ENCODE results near the gene HS3ST3A1. TPM values are rescaled to one million over a fixed set of nuclear protein-coding genes. Genes with fewer than 3 reads are reported as not detected.

HS3ST3A1 gene
- total RNA-seq, 1 experiment from 2014 or later, result not detected

- no peaks in the 10 kb centered on the region for H3K4me1 ChIP-seq
- Mint-ChIP-seq H3K4me3 (ENCODE audit: unreplicated experiment) (no peak overlapping the region), H3K27ac (ENCODE audit: unreplicated experiment) (no peak overlapping the region), H3K4me1 (ENCODE audit: low read depth, unreplicated experiment) (no peaks in the 10 kb centered on the region), H3K36me3 (ENCODE audit: insufficient read depth, unreplicated experiment) (no peaks in the 10 kb centered on the region), H3K27me3 (ENCODE audit: insufficient read depth, unreplicated experiment) (no peaks in the 10 kb centered on the region), H3K9me3 (ENCODE audit: unreplicated experiment) (no peaks in the 10 kb centered on the region)
- intact Hi-C loops (cut with micrococcal nuclease; ENCODE audit: unreplicated experiment), result no loop called here
- TF ChIP-seq CTCF (IDR thresholded peaks at IDR 0.05; ENCODE audit: insufficient read depth in 1 of 2, low read depth in 1 of 2, low read length in 1 of 2, severe bottlenecking in 1 of 2, unreplicated experiment in 1 of 2), result no peak
- no peaks in the 10 kb centered on the region for H3K9me3 ChIP-seq
- CTCF ChIA-PET, result no interaction called here
- H3K27me3 ChIP-seq (replicated peaks; ENCODE audit: control insufficient read depth, insufficient read depth, low read length), result no peaks in the 10 kb centered on the region
- POLR2A ChIA-PET, result no interaction called here
- no TSS peak for BruUV-seq (replicated peaks)
- no peak for DNase-seq
- H3K4me3 ChIP-seq (ENCODE audit: low read depth, low read length), result no peak overlapping the region
- H3K36me3 ChIP-seq (ENCODE audit: control insufficient read depth, insufficient read depth, low read length), result no peaks in the 10 kb centered on the region
Measured at GRCh38 chr17:13520899-13521572, 80.7 kb downstream of the HS3ST3A1 start.

- Histone ChIP-seq H3K9me3 (no peaks in the 10 kb centered on the region), H3K4me3 (ENCODE audit: low read depth, low read length) (no peak overlapping the region), H3K4me1 (no peaks in the 10 kb centered on the region), H3K27me3 (replicated peaks; ENCODE audit: control insufficient read depth, insufficient read depth, low read length) (no peaks in the 10 kb centered on the region), H3K36me3 (ENCODE audit: control insufficient read depth, insufficient read depth, low read length) (no peaks in the 10 kb centered on the region)
- H3K9me3 Mint-ChIP-seq (ENCODE audit: unreplicated experiment), result no peaks in the 10 kb centered on the region
- no peaks in the 10 kb centered on the region for H3K36me3 Mint-ChIP-seq (ENCODE audit: insufficient read depth, unreplicated experiment)
- TF ChIP-seq CTCF (IDR thresholded peaks at IDR 0.05; ENCODE audit: insufficient read depth in 1 of 2, low read depth in 1 of 2, low read length in 1 of 2, severe bottlenecking in 1 of 2, unreplicated experiment in 1 of 2), result no peak
- H3K4me1 Mint-ChIP-seq (ENCODE audit: low read depth, unreplicated experiment), result no peaks in the 10 kb centered on the region
- no peak for DNase-seq
- no TSS peak for BruUV-seq (replicated peaks)
- no peak overlapping the region for H3K4me3 Mint-ChIP-seq (ENCODE audit: unreplicated experiment)
- intact Hi-C loops (cut with micrococcal nuclease; ENCODE audit: unreplicated experiment), result no loop called here
- ChIA-PET CTCF (no interaction called here), POLR2A (no interaction called here)
- H3K27me3 Mint-ChIP-seq (ENCODE audit: insufficient read depth, unreplicated experiment), result no peaks in the 10 kb centered on the region
- no peak overlapping the region for H3K27ac Mint-ChIP-seq (ENCODE audit: unreplicated experiment)
Measured at GRCh38 chr17:13518261-13519000, 83.3 kb downstream of the HS3ST3A1 start.

- CTCF ChIA-PET, result no interaction called here
- H3K36me3 ChIP-seq (ENCODE audit: control insufficient read depth, insufficient read depth, low read length), result no peaks in the 10 kb centered on the region
Measured at GRCh38 chr17:13513039-13513405, 88.7 kb downstream of the HS3ST3A1 start.

More at GRCh38 chr17:13513039-13513405, 88.7 kb downstream of the HS3ST3A1 start:
- Histone ChIP-seq H3K4me1 (no peaks in the 10 kb centered on the region), H3K9me3 (no peaks in the 10 kb centered on the region), H3K27me3 (replicated peaks; ENCODE audit: control insufficient read depth, insufficient read depth, low read length) (no peaks in the 10 kb centered on the region), H3K4me3 (ENCODE audit: low read depth, low read length) (no peak overlapping the region)
- DNase-seq, result no peak
- H3K27ac Mint-ChIP-seq (ENCODE audit: unreplicated experiment), result no peak overlapping the region
- TF ChIP-seq CTCF (IDR thresholded peaks at IDR 0.05; ENCODE audit: insufficient read depth in 1 of 2, low read depth in 1 of 2, low read length in 1 of 2, severe bottlenecking in 1 of 2, unreplicated experiment in 1 of 2), result no peak
- H3K4me1 Mint-ChIP-seq (ENCODE audit: low read depth, unreplicated experiment), result no peaks in the 10 kb centered on the region
- H3K4me3 Mint-ChIP-seq (ENCODE audit: unreplicated experiment), result no peak overlapping the region
- H3K36me3 Mint-ChIP-seq (ENCODE audit: insufficient read depth, unreplicated experiment), result no peaks in the 10 kb centered on the region
- no TSS peak for BruUV-seq (replicated peaks)
- intact Hi-C loops (cut with micrococcal nuclease; ENCODE audit: unreplicated experiment), result no loop called here
- H3K27me3 Mint-ChIP-seq (ENCODE audit: insufficient read depth, unreplicated experiment), result no peaks in the 10 kb centered on the region
- H3K9me3 Mint-ChIP-seq (ENCODE audit: unreplicated experiment), result no peaks in the 10 kb centered on the region
- POLR2A ChIA-PET, result no interaction called here

Measured in Caco-2 (cell line).